ENCODE data around the gene TMEM253. TPM values are rescaled to one million over a fixed set of nuclear protein-coding genes. Genes with fewer than 3 reads are reported as not detected.

Gene TMEM253
- total and polyA plus RNA-seq, 9 of the 15 experiments (the other 6 are each of a cell fraction or from before 2014, with no cell fraction given), result 0.11 to 0.61 (median 0.26) TPM; not detected in 3

DNA sequence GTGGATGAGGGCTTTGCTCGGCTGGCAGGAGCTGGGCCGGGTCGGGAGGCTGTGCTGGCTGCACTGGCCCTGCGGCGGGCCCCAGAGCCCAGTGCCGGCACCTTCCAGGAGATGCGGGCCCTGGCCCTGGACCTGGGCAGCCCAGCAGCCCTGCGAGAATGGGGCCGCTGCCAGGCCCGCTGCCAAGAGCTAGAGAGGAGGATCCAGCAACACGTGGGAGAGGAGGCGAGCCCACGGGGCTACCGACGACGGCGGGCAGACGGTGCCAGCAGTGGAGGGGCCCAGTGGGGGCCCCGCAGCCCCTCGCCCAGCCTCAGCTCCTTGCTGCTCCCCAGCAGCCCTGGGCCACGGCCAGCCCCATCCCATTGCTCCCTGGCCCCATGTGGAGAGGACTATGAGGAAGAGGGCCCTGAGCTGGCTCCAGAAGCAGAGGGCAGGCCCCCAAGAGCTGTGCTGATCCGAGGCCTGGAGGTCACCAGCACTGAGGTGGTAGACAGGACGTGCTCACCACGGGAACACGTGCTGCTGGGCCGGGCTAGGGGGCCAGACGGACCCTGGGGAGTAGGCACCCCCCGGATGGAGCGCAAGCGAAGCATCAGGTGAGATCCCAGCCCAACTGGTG is 19.2 kb upstream of the TMEM253 start:
- WGBS (ENCODE audit: insufficient coverage, low coverage, missing lambda C conversion rate), result 56% methylated on average over 11 of the region's 30 CpGs
- intact Hi-C loops (cut with micrococcal nuclease) (no loop called here), in situ Hi-C loops (cut with MboI) (no loop called here)
- no peak for TF ChIP-seq ZEB2 (IDR thresholded peaks at IDR 0.05)
- no peak for TF ChIP-seq TRIM24 (IDR thresholded peaks at IDR 0.05)
- TF ChIP-seq ZNF212 (CRISPR knock-in tag; IDR thresholded peaks at IDR 0.05), result no peak
- no peak for TF ChIP-seq MYC (IDR thresholded peaks at IDR 0.05; ENCODE audit: low read depth, low read length)
- TF ChIP-seq MYC (CRISPR knock-in tag; IDR thresholded peaks at IDR 0.05; ENCODE audit: borderline replicate concordance, low read depth), result no peak
- TF ChIP-seq, protein P1, sequence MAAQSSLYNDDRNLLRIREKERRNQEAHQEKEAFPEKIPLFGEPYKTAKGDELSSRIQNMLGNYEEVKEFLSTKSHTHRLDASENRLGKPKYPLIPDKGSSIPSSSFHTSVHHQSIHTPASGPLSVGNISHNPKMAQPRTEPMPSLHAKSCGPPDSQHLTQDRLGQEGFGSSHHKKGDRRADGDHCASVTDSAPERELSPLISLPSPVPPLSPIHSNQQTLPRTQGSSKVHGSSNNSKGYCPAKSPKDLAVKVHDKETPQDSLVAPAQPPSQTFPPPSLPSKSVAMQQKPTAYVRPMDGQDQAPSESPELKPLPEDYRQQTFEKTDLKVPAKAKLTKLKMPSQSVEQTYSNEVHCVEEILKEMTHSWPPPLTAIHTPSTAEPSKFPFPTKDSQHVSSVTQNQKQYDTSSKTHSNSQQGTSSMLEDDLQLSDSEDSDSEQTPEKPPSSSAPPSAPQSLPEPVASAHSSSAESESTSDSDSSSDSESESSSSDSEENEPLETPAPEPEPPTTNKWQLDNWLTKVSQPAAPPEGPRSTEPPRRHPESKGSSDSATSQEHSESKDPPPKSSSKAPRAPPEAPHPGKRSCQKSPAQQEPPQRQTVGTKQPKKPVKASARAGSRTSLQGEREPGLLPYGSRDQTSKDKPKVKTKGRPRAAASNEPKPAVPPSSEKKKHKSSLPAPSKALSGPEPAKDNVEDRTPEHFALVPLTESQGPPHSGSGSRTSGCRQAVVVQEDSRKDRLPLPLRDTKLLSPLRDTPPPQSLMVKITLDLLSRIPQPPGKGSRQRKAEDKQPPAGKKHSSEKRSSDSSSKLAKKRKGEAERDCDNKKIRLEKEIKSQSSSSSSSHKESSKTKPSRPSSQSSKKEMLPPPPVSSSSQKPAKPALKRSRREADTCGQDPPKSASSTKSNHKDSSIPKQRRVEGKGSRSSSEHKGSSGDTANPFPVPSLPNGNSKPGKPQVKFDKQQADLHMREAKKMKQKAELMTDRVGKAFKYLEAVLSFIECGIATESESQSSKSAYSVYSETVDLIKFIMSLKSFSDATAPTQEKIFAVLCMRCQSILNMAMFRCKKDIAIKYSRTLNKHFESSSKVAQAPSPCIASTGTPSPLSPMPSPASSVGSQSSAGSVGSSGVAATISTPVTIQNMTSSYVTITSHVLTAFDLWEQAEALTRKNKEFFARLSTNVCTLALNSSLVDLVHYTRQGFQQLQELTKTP (IDR thresholded peaks at IDR 0.05; ENCODE audit: low read depth in 1 of 2, partially characterized antibody in 2 of 2), result no peak
- no peak for TF ChIP-seq SPI1 (IDR thresholded peaks at IDR 0.05; ENCODE audit: borderline replicate concordance, low read depth, low read length)
- no peak for TF ChIP-seq TAF9B (IDR thresholded peaks at IDR 0.05; ENCODE audit: partially characterized antibody)
- TF ChIP-seq, protein P2, sequence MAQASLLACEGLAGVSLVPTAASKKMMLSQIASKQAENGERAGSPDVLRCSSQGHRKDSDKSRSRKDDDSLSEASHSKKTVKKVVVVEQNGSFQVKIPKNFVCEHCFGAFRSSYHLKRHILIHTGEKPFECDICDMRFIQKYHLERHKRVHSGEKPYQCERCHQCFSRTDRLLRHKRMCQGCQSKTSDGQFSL (CRISPR knock-in tag; IDR thresholded peaks at IDR 0.05), result no peak
- TF ChIP-seq, protein P2 (tag; IDR thresholded peaks at IDR 0.05), result no peak
- TF ChIP-seq, protein P3, sequence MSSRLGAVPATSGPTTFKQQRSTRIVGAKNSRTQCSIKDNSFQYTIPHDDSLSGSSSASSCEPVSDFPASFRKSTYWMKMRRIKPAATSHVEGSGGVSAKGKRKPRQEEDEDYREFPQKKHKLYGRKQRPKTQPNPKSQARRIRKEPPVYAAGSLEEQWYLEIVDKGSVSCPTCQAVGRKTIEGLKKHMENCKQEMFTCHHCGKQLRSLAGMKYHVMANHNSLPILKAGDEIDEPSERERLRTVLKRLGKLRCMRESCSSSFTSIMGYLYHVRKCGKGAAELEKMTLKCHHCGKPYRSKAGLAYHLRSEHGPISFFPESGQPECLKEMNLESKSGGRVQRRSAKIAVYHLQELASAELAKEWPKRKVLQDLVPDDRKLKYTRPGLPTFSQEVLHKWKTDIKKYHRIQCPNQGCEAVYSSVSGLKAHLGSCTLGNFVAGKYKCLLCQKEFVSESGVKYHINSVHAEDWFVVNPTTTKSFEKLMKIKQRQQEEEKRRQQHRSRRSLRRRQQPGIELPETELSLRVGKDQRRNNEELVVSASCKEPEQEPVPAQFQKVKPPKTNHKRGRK (tag; IDR thresholded peaks at IDR 0.05), result no peak
- no peak for TF ChIP-seq RHOXF2B (CRISPR knock-in tag; conservative IDR thresholded peaks at IDR 0.05)
- TF ChIP-seq ZBTB33 (CRISPR knock-in tag; IDR thresholded peaks at IDR 0.05), result no peak
- TF ChIP-seq TAF1 (IDR thresholded peaks at IDR 0.05; ENCODE audit: control insufficient read depth, extremely low read depth, insufficient read depth, low read length, severe bottlenecking), result no peak

More for the DNA sequence above, 19.2 kb upstream of the TMEM253 start:
- FAIRE-seq, result no peak
- no peak overlapping the region for H3K4me2 ChIP-seq (ENCODE audit: insufficient read depth, low read length)
- H3K36me3 ChIP-seq (ENCODE audit: control insufficient read depth, insufficient read depth, low read length), result no peaks in the 10 kb centered on the region
- no peaks in the 10 kb centered on the region for H3K9me1 ChIP-seq (ENCODE audit: control insufficient read depth, insufficient read depth, low read length)
- H3K79me2 ChIP-seq (ENCODE audit: control insufficient read depth, insufficient read depth, low read length), result no peaks in the 10 kb centered on the region
- no peaks in the 10 kb centered on the region for H3K27me3 ChIP-seq (ENCODE audit: control insufficient read depth in 2 of 2, insufficient read depth in 2 of 2, low read length in 2 of 2)
- DNase-seq (ENCODE audit: extremely low read depth in 1 of 4, low spot score in 3 of 4), result no peak
- no peak overlapping the region for H2AFZ ChIP-seq (ENCODE audit: low read depth, low read length)
- no peaks in the 10 kb centered on the region for H4K20me1 ChIP-seq (replicated peaks; ENCODE audit: control insufficient read depth, insufficient read depth, low read length)
- no peak overlapping the region for H3K9ac ChIP-seq (ENCODE audit: insufficient read depth in 1 of 2, low read depth in 2 of 2, low read length in 2 of 2)
- ChIA-PET POLR2A (no interaction called here), CTCF (ENCODE audit: low intra/inter-chr PET ratio) (no interaction called here)
- no peak overlapping the region for H3K4me3 ChIP-seq
- H3K4me1 ChIP-seq (replicated peaks in 1 of 2; ENCODE audit: control insufficient read depth in 2 of 2, insufficient read depth in 2 of 2, low read length in 2 of 2), result peaks cover 0 to 4% of the 10 kb centered on the region in 2 experiments; a peak in 2 of 5 replicates
- H3K27ac ChIP-seq (ENCODE audit: extremely low read depth, low read depth, low read length), result no peak overlapping the region
- no peak for ATAC-seq
- no TSS peak for BruUV-seq (replicated peaks)
- H3K9me3 ChIP-seq (replicated peaks; ENCODE audit: control insufficient read depth, insufficient read depth, low read depth, low read length), result no peaks in the 10 kb centered on the region

All from K562 (cell line).